Measurements from ENCODE around the gene COL11A2.

COL11A2 gene

DNA sequence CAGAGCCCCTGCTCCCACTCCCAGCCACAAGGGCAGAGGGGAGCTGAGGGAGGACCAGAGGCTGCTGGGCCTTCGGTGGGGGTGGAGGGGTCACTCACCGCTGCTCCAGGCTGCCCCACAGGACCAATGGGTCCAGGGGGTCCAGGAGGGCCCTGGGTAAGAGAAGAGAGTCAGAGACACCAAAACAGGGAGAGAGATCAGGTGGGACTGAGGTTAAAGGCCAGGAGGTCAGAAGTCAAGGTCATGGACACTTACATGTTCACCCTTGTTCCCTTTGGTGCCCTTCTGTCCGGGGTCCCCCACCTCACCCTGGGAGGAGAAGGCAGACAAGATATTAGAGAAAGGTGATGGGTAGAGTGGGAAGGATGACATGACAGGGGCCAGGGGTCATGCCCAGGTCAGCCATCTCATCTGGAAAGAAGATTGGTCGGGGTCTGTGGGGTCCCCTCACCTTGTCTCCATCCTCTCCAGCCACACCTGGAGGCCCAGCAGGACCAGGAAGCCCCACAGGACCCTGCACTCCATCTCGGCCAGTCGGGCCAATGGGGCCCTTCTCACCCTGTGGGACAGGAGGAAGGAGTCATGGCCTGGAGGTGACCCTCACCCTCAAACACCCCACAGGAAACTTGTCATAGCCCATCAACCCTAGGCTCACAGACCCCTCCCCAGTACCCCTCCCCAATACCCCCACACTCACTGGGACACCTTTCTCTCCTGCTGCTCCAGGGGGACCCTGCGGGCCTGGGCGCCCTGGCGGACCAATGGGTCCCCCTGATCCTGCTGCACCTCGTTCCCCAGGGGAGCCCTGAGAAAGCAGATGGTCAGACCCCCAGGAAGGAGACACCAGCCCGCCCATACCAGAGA lies 21.0 kb downstream of the COL11A2 start:
- no peak for DNase-seq

DNA sequence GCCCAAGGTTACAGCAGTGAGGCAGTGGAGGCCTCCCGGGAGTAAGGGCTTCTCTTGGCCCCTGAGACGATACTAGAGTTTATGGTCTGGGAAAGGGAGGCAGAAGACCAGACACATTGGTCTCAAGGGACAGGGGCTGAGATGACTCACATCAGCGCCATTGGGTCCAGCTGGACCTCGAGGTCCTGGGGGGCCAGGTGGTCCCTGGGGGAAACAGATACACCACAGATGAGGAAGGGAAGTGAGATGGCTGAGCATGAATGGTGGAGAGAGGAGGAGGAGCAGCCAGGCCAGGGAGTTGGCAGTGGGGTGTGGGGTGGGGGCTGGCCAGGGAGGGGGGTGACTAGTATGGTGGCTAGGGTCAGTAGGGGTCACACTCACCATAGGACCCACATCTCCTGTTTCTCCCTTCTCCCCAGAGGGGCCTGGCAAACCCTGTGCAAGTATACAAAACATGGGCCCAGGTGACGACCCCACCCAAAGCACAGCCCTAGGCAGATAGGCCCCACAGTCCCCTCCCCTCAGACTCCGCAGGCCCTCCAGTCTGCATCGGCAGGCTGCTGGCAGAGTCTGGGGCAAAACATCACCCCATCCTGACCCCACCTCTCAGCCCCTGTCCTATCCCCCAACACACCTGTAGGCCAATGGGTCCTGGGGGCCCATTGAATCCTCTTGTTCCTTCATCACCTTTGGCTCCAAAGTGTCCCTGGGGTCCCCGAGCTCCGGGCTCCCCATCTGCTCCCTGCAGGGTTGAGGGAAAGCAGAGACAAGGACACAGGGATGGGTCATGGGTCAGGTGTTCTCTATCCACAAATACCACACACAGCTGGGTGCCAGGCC lies 21.9 kb downstream of the COL11A2 start:
- no peak for DNase-seq

DNA sequence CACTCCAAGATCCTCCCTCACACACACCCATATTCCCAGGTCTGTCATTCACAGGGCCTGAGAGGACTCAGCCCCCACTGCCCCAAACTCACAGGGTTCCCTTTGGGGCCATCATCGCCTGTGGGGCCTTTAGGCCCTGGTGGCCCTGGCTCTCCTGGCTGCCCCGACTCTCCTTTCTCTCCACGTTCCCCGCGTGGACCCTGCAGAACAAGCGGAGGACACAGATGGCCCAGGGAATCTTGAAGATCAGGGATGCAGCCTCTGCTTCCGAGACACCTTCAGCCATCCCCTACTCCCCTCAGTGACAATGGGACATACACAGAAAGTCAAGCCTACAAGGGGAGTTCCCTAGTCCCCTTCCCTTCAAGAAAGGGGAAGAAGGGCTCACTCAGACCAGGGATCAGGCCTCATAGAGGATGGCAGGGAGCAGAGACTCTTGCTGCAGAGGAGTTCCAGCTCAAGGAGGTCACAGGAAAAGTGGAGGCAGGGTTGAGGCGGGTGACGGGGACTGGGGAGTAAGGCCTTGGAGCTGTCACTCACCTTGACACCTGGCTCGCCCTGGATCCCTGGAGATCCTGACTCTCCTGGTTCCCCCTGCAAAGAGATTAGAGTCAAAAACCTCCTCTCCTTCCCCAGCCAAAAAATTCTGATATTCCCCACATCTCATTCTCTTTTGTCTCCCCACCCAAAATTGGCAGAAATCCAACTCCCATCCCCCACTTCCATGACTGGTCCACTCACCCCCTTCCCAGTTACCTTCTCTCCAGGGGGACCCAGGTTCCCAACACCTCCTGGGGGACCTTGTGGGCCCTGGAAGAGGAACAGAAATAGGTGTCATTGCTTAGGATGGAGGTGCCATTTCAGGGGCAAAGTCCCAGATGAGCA lies 22.7 kb downstream of the COL11A2 start:
- no peak for DNase-seq

DNA sequence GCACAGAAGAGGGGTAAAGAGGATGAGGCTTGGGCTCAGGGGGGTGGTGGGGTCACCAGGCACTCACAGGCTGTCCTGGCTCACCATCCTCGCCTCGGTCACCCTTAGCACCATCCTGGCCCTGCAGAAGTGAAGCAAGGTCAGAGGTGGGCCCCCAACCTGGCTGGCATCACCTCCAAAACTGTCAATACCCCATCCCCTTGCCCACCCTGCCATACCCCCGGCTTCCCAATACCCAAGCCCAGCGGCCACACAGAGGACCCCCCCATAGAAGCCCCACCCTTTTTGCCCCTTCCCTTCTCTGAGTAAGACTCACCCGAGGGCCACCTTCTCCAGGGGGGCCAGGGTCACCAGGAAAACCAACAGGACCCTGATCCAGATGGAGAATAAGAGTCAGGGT lies 23.6 kb downstream of the COL11A2 start:
- DNase-seq, result no peak

DNA sequence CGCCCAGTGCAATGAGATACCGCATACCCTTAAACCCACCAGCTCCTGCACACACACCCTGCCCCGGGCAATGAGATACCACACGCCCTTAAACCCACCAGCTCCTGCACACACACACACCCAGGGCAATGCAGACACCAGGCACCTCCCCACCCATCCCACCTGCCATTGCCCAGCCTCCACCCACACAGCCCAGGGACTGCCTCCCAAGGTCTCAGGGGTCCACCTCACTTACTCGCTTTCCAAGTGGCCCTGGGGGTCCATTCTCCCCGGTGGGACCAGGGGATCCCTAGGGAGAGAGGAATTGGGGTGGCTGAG lies 24.0 kb downstream of the COL11A2 start:
- DNase-seq, result no peak

DNA sequence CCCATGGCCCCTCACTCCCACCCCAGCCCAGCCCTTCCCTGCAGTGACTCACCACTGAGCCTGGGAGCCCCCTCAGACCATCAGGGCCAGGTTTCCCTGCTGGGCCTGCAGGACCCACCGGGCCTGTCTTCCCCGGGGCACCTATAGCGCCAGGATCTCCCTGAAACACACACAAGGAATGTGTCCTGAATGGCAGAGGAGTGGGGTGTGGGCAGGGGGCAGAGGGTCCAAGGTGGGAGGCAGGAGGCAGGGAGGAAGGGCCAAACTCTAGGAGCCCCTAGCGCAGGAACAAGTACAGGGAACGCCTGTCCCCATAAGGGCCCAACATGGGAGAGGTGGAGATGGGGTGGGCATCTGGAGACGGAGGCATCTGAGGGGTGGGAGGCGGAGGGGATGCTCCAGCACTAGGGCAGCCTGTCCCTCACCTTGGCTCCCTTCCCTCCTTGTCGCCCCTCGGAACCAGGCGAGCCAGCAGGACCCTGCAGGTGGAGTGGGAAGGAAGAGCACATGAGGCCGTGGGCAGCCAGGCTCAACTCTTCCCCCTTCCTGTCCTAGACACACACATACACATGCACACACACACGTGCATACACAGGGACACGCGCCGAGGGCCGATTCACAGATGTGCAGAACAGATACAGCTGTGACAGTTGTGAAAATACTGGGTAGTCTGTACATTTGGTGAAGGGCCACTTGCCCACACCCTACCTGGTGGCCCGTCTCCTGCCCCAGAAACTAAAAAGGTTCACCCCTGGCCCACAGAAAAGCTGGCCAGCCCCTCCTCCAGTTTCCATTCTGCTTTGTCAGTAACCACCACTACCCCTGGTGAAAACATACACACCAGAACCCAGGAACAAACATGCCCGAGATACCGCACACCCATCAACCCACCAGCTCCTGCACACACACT lies 24.6 kb downstream of the COL11A2 start:
- DNase-seq, result no peak

DNA sequence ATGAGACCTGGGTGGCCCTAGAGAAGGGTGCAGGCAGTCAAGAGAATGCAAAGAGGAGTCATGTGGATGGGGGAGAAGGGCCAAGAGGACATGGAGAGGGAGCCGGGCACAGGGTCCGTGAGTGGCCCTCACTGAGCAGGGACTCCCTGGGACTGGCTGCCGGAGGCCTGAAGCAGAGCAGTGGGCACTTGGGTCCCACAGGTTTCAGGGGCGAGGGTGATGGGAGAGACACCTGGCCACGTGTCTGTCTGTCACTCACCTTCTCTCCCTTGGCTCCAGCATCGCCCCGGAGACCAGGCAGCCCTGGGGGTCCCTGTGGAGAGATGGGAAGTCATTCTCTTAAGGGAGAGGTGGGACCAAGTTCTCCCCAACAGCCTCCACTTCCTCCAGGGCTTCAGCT lies 25.5 kb downstream of the COL11A2 start:
- DNase-seq, result no peak

DNA sequence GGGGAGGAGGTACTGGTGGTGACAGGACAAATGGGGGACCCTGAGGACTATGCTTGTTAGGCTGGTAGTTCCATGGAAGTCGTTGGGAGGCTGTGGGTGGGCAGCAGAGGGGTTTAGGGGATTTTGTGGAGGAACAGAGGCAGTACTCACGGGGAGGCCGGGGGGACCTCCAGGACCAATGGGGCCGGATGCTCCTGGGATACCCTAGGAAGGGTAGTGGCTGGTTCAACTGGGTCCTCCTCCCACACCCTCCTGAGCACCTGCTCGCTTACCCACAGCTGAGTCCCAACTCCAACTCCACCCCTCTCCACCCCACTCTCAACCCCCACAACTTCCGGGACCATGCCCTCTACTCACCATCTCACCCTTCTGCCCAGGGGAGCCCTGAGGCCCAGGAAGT lies 25.9 kb downstream of the COL11A2 start:
- DNase-seq, result no peak

DNA sequence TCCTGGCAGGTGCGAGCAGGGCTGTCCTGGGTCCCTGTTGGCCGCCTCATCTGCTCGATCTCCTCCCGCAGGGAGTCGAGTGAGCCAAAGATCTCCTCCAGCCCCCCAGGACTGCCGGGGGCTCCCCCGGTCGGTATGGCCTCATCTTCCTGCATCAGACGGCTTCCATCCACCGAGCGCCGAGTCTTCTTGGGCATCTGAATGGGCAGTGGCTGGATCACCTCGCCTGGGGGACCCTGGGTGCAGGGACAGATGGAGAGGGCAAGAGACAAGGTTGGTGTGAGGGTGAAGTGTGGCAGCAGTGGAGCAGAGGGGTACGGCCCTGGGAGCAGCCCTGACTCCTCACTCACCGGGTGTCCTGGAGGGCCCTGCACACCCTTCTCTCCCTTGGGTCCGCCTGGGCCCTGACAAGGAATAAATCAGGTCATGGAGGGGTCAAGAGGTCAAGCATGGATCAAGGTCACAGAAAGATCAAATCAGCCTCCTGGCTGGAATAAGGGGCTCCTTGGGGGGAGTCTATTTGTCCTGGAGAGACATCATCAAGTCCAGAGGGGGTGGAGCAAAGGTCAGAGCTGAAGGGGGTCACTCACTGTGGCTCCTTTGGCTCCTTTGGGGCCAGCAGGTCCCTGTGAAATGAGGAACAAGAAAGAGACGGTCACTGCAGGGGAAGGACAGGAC lies 26.5 kb downstream of the COL11A2 start:
- DNase-seq, result no peak

DNA sequence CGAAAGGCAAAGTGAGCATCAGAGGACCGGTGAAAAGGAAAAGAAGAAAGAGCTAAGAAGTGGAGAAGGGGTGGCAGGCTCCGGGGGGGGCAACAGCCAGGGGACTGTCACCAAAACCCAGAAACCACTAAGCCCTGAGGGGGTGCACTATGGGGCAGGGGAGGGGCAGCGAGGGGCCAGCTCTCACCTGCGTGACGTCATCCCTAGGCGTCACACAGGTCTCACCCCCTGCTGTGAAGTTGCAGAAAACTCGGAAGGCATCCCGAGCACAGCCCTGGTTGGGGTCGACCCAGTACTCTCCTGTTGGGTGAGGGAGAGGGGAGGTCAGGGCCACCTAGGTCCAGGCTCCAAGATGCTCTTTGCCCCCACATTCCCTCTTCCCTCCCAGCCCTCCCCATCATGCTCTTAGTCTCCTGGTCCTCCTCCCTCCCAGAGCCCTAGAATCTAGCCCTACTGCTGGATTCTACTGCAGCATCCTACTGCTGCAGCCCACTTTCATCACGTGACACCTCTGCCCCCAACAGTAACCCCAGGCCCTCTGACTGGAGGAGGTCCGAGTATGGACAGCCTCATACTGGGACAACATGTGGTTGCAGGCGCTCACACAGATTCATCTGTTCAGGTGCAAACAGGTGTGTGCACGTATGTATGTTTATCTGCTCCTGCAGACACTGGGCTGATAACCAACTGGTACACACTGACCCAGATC lies 27.4 kb downstream of the COL11A2 start:
- no peak for DNase-seq

DNA sequence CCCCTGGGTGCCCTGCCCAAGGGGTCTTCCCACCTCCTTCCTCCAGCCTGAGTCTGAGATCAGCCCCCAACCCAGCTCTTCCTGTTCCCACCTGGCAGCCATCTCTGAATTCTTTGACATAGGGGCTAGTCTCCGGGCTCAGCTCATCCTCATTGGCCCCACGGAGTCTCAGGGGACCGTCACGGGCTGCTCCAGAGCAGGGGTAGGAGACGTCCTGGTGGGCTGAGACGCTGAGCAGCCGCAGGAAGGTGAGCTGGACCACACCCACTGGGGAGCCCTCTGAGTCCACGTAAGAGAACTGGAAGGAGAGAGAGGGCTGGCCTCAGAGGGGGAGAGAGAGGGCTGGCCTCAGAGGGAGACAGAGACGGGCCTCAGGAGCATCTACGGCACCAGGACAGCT lies 28.1 kb downstream of the COL11A2 start:
- DNase-seq, result no peak

DNA sequence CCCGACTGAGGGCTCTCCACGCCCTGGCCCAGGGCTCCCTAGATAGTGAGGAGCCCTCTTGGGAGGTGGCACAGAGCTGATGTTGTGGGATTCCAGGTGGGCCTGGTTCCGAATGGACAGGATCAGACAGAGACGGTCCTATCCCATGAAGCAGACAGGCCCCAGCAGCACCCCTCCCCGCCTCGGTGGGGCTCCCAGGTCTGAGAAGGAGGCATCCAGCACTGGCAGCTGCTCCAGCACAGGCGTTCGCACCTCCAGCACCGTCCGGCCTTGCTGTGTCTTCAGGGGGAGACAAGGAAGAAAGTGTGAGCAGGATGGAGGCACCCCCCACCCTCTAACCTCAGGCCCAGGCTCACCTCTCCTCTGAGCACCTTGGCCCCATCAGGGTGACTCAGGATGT lies 28.7 kb downstream of the COL11A2 start:
- DNase-seq, result no peak

DNA sequence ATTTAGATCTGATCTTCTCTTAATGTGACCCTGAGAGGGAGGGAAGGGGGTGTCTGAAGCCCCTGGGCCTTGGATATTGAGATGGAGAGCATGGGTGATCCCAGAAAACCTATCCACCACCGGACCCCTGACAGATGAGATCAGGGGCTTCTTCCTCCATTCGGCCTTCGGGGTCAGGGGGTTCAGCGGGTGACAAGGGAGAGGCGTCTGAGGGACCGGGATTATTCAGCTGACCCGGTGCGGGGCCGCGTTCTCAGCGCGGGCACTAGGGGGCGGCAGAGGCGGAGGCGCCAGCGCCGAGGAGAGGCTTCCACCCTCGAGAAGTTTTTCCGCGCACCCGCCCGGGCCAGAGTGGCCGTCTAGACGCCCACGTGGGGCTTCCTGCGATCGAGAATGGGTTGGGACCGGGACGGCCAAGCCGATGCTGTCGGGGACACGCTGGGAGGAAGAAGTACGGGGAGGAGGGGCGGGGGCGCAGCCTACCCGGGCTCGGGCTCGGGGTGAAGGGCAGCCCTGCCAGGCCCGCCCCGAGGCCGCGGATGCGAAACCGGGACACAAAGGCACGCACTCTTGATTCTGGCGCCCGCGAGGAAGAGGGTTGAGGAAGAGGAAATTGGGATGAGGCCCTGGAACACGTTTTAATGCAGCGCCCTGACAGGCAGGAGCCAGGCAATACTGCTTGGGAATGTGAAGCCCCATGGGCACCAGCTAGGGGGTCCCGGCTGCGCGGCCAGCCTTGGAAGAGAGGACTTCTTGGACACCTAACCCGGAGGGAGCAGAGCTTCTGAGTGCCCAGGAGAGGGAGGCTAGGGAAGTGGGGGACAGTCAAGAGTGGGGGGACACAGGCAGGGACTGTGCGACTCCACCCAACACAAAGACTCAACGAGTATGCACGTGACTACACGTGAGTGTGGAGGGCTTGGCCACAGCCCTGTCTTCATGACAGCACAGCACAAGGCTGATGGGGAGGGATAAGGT lies 30.6 kb downstream of the COL11A2 start:
- peak; percentile 90 for DNase-seq

DNA sequence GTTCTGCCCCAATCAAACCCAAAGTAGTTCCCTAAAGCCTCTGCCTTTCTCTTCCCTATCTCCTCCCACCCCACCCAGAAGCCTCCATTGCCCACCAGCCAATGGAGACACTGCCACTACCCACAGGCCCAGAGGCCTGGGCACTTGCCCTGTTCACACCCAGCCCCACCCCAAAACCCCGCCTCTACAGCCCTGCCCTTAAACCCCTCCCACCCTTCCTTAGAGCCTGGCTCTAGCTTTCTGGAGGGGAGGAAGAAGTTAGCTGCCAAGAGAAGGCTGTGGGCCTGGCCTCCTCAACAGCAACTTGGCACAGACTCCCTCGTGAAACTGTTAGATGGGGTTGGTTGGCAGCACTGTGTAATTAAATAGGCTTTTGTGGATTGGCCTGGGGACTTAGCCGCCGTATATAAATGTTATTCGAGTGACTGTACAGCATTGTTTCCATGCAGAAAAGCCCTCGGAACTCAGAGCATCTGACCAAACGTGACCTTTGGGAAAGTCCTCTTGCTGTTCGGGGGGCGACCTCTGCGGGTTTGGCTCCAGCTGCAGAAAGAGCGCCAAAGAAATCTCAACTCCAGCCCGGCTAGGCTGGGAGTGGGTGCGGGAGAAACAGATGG lies 31.4 kb downstream of the COL11A2 start:
- peak; percentile 23 for DNase-seq

DNA sequence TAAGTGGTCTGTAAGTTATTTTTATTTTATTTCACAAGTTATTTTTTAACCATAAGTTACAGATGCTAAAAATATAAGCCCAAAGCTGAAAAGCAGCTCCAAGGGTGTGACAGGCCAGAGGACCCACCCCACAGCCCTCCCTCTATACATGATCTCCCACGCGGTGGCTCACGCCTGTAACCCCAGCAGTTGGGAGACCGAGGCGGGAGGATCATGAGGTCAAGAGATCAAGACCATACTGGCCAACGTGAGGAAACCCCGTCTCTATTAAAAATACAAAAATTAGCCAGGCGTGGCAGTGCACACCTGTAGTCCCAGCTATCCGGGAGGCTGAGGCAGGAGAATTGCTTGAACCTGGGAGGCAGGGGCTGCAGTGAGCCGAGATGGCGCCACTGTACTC lies 32.2 kb downstream of the COL11A2 start:
- DNase-seq, result no peak

DNA sequence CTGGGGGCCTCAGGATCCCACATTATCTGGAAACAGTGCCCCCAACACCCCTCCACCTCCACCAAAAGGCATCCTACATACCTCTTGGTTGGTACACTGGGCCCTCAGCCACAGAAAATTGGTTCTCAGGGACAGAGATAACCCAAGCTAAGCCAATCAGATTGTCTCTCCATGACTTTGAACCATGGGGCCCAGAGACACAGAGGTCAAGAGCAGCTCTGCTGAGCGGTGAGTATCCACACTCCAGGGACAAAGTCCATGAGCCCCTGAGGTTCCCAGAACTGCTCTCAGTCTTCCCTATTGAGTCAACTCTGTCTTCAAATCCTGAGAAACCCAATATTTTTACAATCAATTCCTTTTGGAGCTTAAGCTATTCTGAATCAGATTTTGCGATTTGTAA lies 35.3 kb downstream of the COL11A2 start:
- no peak for DNase-seq

DNA sequence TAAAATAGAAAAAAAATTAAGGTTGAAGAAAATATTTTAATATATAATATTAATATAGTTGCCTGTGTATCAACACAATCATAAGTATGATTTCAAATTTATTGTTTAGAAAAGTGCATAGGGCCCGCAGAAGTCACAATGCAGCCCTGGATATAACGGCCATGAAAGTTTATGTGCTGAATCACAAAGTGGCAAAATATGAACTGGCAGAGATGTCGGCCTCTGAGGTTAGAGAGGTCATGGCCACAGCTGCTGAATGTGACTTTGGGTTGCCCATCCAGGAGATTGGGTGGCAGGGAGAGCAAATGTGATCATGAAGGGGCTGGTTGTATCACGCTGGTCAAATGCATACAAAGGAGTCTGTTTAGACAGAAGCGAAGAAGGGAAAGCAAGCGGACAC lies 35.7 kb downstream of the COL11A2 start:
- no peak for DNase-seq

DNA sequence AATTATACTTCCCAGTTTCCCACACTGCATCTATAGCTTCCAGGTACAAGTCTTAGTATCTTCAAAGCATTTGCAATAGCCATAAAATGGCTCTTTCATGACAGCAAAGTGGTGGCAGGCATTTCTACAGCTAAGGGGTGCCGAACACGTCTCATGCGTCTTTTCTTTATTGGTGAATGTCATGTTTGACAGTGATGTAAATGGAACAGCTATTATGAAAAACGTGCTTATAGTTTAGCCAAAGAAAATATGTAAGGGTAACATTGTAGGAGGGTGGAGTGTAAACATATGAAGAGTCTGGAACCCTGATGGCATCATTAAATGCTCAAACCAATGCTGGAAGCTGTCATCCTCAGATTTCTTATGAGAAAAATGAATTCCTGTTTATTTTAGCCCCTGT lies 37.9 kb downstream of the COL11A2 start:
- no peak for DNase-seq

DNA sequence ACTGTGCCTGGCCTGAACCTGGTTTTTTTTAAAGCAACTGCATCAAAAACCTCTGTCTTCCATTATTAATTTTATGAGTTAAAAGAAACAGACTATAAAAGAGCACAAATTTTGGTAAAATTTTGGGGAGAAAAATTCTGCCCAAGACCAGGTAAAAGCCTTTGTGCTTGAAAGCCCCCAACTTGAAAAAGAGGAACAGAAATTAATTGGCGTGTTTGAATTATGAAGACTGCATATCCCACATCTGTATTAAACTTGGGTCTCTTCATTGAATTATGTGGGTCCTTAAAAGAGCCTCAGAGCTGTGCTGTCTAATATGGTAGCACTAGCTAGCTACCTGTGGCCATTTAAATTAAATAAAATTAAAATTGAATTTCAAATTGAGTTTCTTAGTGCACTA lies 41.2 kb downstream of the COL11A2 start:
- DNase-seq, result no peak
